GM19351 (cell line): ENCODE results near the gene SMIM41.

ENCODE experiments used
- ATAC-seq: cut with Tn5 transposase; IDR thresholded peaks from one replicate; pipeline ENCODE4 v1.9.1; 2021; ENCODE audit warnings: mild to moderate bottlenecking, moderate library complexity; ENCODE audit not compliant: unreplicated experiment

The SMIM41 gene

GRCh38 chr12:52145228-52146088 is 66.0 kb downstream of the SMIM41 start:
- ATAC-seq, result no peak

GRCh38 chr12:52146089-52146821 is 66.8 kb downstream of the SMIM41 start:
- ATAC-seq, result no peak

- ATAC-seq, result no peak
Measured at GRCh38 chr12:52146822-52147366, 67.4 kb downstream of the SMIM41 start.

GRCh38 chr12:52147367-52147963 is 68.0 kb downstream of the SMIM41 start:
- no peak for ATAC-seq

- ATAC-seq, result no peak
Measured at GRCh38 chr12:52147964-52148463, 68.5 kb downstream of the SMIM41 start.

GRCh38 chr12:52148464-52149181 is 69.1 kb downstream of the SMIM41 start:
- ATAC-seq, result no peak

- no peak for ATAC-seq
Measured at GRCh38 chr12:52149182-52149641, 69.7 kb downstream of the SMIM41 start.

GRCh38 chr12:52149651-52150241 is 70.2 kb downstream of the SMIM41 start:
- no peak for ATAC-seq

GRCh38 chr12:52151153-52151836 is 71.8 kb downstream of the SMIM41 start:
- ATAC-seq, result no peak

GRCh38 chr12:52151837-52152783 is 72.6 kb downstream of the SMIM41 start:
- ATAC-seq, result no peak

- no peak for ATAC-seq
Measured at GRCh38 chr12:52152905-52153317, 73.4 kb downstream of the SMIM41 start.

- no peak for ATAC-seq
Measured at GRCh38 chr12:52155048-52155868, 75.8 kb downstream of the SMIM41 start.

GRCh38 chr12:52156311-52156710 is 76.8 kb downstream of the SMIM41 start:
- ATAC-seq, result no peak

- ATAC-seq, result no peak
Measured at GRCh38 chr12:52156757-52157565, 77.5 kb downstream of the SMIM41 start.

- ATAC-seq, result no peak
Measured at GRCh38 chr12:52157566-52158150, 78.2 kb downstream of the SMIM41 start.
